ENCODE measurements around the gene KCNT1.

Gene KCNT1

GRCh38 chr9:135815830-135816650 is 114.1 kb downstream of the KCNT1 start:
- H3K27me3 Mint-ChIP-seq, result no peaks in the 10 kb centered on the region
- H3K27ac Mint-ChIP-seq, result no peak overlapping the region
- ATAC-seq, result peak; percentile 40
- peaks cover 6% of the 10 kb centered on the region for H3K4me1 Mint-ChIP-seq
- no peak for DNase-seq
- H3K36me3 Mint-ChIP-seq (ENCODE audit: low read depth), result peaks cover 31% of the 10 kb centered on the region
- H3K9me3 Mint-ChIP-seq, result no peaks in the 10 kb centered on the region
- no peak overlapping the region for H3K4me3 Mint-ChIP-seq

DNA sequence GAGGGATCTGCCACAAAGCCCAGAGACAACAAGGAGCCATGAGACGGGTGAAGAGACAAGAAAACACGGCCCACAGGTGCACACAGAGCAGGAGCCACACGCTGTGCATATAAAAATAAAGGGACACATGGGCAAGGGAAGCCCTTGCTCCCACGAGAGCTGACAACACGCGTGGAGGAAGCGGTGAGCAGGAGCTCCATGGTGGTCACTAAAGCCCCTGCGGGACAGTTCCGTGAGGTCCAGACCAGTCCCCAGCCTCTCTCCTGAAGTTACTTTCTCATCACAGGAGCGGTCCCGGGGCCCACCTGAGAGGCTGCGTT is 114.6 kb downstream of the KCNT1 start:
- ATAC-seq (no peak), DNase-seq (no peak)
- no peak overlapping the region for H3K4me3 Mint-ChIP-seq
- H3K9me3 Mint-ChIP-seq, result no peaks in the 10 kb centered on the region
- no peak overlapping the region for H3K27ac Mint-ChIP-seq
- H3K4me1 Mint-ChIP-seq, result peaks cover 6% of the 10 kb centered on the region
- H3K36me3 Mint-ChIP-seq (ENCODE audit: low read depth), result peaks cover 34% of the 10 kb centered on the region
- no peaks in the 10 kb centered on the region for H3K27me3 Mint-ChIP-seq

GRCh38 chr9:135817951-135818717 is 116.1 kb downstream of the KCNT1 start:
- Mint-ChIP-seq H3K27ac (no peak overlapping the region), H3K4me1 (peaks cover 6% of the 10 kb centered on the region), H3K36me3 (ENCODE audit: low read depth) (peaks cover 40% of the 10 kb centered on the region), H3K4me3 (no peak overlapping the region), H3K27me3 (no peaks in the 10 kb centered on the region), H3K9me3 (no peaks in the 10 kb centered on the region)
- no peak for DNase-seq
- no peak for ATAC-seq

DNA sequence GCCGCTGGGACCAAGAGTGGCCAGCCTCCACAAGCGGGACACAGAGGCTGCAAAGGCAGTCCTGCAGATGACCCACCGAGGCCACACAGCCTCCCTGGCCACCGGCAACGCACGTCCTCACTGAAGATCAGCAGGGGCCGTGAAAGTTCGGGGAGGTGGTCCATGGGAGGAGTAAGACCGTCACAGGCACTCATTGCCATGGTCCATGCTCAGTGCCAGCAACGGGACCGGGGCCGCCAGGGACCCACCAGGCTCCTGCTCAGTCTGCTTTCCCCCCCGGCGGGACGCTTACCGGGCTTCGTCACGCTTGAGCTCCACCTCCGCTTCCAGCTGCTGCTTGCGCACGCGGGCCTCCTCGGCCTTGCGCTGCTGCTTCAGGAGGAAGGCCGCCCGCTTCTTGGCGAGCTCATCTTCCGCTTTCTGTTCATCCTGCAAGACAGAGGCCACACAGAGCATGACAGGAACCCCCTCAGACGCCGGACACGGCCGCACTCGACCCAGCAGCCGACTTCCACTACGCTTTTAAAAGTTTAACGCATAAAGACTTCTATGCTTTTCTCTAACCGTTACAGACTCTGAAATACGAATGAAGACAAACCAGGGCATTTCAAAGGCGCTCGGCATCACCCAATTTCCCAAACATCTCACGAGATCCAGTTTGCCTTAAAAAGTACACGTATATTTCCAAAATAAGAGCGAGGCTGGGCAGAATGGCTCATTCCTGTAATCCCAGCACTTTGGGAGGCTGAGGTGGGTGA is 116.9 kb downstream of the KCNT1 start:
- H3K27me3 Mint-ChIP-seq, result no peaks in the 10 kb centered on the region
- peaks cover 6% of the 10 kb centered on the region for H3K4me1 Mint-ChIP-seq
- peaks cover 41% of the 10 kb centered on the region for H3K36me3 Mint-ChIP-seq (ENCODE audit: low read depth)
- ATAC-seq (no peak), DNase-seq (no peak)
- no peaks in the 10 kb centered on the region for H3K9me3 Mint-ChIP-seq
- no peak overlapping the region for H3K4me3 Mint-ChIP-seq
- H3K27ac Mint-ChIP-seq, result no peak overlapping the region

GRCh38 chr9:135819905-135820304 is 117.9 kb downstream of the KCNT1 start:
- DNase-seq, result no peak

DNA sequence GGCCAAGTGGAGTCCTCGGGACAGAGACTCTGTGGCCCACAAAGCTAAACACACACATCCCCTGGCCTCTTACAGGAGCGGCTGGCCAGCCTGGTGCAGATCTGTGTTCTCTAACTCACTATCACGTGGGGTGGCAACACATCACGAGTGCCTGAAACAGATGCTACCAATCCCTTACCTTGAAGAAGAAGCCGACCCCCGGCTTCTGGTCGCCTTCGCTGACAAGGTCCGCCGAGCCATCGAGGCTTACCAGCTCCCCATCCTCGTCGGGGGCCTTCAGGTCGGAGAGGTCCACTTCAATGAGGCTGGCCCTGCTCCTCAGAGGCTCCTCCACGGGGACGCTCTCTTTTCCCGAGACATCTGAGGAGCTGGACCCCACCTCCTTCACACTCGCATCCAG is 118.7 kb downstream of the KCNT1 start:
- Mint-ChIP-seq H3K9me3 (no peaks in the 10 kb centered on the region), H3K27me3 (no peaks in the 10 kb centered on the region), H3K36me3 (ENCODE audit: low read depth) (peaks cover 45% of the 10 kb centered on the region), H3K4me3 (no peak overlapping the region), H3K4me1 (peaks cover 14% of the 10 kb centered on the region), H3K27ac (no peak overlapping the region)
- DNase-seq, result no peak
- ATAC-seq, result no peak

More at GRCh38 chr9:135819905-135820304, 117.9 kb downstream of the KCNT1 start:
- H3K4me1 Mint-ChIP-seq, result peaks cover 7% of the 10 kb centered on the region
- H3K36me3 Mint-ChIP-seq (ENCODE audit: low read depth), result peaks cover 45% of the 10 kb centered on the region
- H3K9me3 Mint-ChIP-seq, result no peaks in the 10 kb centered on the region
- no peak overlapping the region for H3K4me3 Mint-ChIP-seq
- ATAC-seq, result no peak
- no peak overlapping the region for H3K27ac Mint-ChIP-seq
- H3K27me3 Mint-ChIP-seq, result no peaks in the 10 kb centered on the region

GRCh38 chr9:135821116-135821515 is 119.1 kb downstream of the KCNT1 start:
- ATAC-seq (no peak), DNase-seq (no peak)
- Mint-ChIP-seq H3K27me3 (no peaks in the 10 kb centered on the region), H3K9me3 (no peaks in the 10 kb centered on the region), H3K4me3 (no peak overlapping the region), H3K4me1 (peaks cover 12% of the 10 kb centered on the region), H3K36me3 (ENCODE audit: low read depth) (peaks cover 43% of the 10 kb centered on the region), H3K27ac (no peak overlapping the region)

- Mint-ChIP-seq H3K4me3 (no peak overlapping the region), H3K27me3 (no peaks in the 10 kb centered on the region), H3K36me3 (ENCODE audit: low read depth) (peaks cover 41% of the 10 kb centered on the region), H3K27ac (no peak overlapping the region), H3K4me1 (peaks cover 8% of the 10 kb centered on the region), H3K9me3 (no peaks in the 10 kb centered on the region)
- DNase-seq (no peak), ATAC-seq (no peak)
Observed at GRCh38 chr9:135821733-135822373, 119.9 kb downstream of the KCNT1 start.

GRCh38 chr9:135822374-135822755 is 120.4 kb downstream of the KCNT1 start:
- H3K27ac Mint-ChIP-seq, result no peak overlapping the region
- no peak for ATAC-seq

GRCh38 chr9:135823036-135823435 is 121.1 kb downstream of the KCNT1 start:
- DNase-seq, result no peak
- no peak for ATAC-seq
- no peaks in the 10 kb centered on the region for H3K27me3 Mint-ChIP-seq
- H3K4me1 Mint-ChIP-seq, result peaks cover 8% of the 10 kb centered on the region
- no peaks in the 10 kb centered on the region for H3K9me3 Mint-ChIP-seq
- peaks cover 40% of the 10 kb centered on the region for H3K36me3 Mint-ChIP-seq (ENCODE audit: low read depth)
- no peak overlapping the region for H3K4me3 Mint-ChIP-seq
- no peak overlapping the region for H3K27ac Mint-ChIP-seq

More at GRCh38 chr9:135822374-135822755, 120.4 kb downstream of the KCNT1 start:
- H3K4me1 Mint-ChIP-seq, result peaks cover 8% of the 10 kb centered on the region
- H3K9me3 Mint-ChIP-seq, result no peaks in the 10 kb centered on the region
- H3K4me3 Mint-ChIP-seq, result no peak overlapping the region
- no peaks in the 10 kb centered on the region for H3K27me3 Mint-ChIP-seq
- H3K36me3 Mint-ChIP-seq (ENCODE audit: low read depth), result peaks cover 40% of the 10 kb centered on the region
- no peak for DNase-seq

- no peaks in the 10 kb centered on the region for H3K27me3 Mint-ChIP-seq
- H3K4me1 Mint-ChIP-seq, result peaks cover 11% of the 10 kb centered on the region
- no peak overlapping the region for H3K27ac Mint-ChIP-seq
- DNase-seq, result no peak
- H3K36me3 Mint-ChIP-seq (ENCODE audit: low read depth), result peaks cover 47% of the 10 kb centered on the region
- H3K9me3 Mint-ChIP-seq, result peaks cover 8% of the 10 kb centered on the region
- no peak overlapping the region for H3K4me3 Mint-ChIP-seq
- no peak for ATAC-seq
Observed at GRCh38 chr9:135825435-135826187, 123.6 kb downstream of the KCNT1 start.

GRCh38 chr9:135826188-135826545 is 124.2 kb downstream of the KCNT1 start:
- Mint-ChIP-seq H3K4me3 (no peak overlapping the region), H3K27me3 (no peaks in the 10 kb centered on the region), H3K9me3 (peaks cover 8% of the 10 kb centered on the region), H3K27ac (no peak overlapping the region), H3K4me1 (peaks cover 11% of the 10 kb centered on the region), H3K36me3 (ENCODE audit: low read depth) (peaks cover 45% of the 10 kb centered on the region)
- DNase-seq, result no peak
- no peak for ATAC-seq

- Mint-ChIP-seq H3K9me3 (peaks cover 8% of the 10 kb centered on the region), H3K4me1 (peaks cover 11% of the 10 kb centered on the region), H3K27me3 (no peaks in the 10 kb centered on the region), H3K36me3 (ENCODE audit: low read depth) (peaks cover 37% of the 10 kb centered on the region), H3K27ac (no peak overlapping the region), H3K4me3 (no peak overlapping the region)
- ATAC-seq, result no peak
- DNase-seq, result no peak
Observed at GRCh38 chr9:135827301-135827700, 125.3 kb downstream of the KCNT1 start.

All from activated naive CD8-positive, alpha-beta T cell treated with anti-CD3 and anti-CD28 coated beads, Interleukin-2, amount 50 U/mL, for 24 hours (primary cell).